ENCODE results near the gene FGF6.
A peak's percentile ranks its signal among the peaks of the same experiment; 100 is the strongest.

FGF6 gene

DNA sequence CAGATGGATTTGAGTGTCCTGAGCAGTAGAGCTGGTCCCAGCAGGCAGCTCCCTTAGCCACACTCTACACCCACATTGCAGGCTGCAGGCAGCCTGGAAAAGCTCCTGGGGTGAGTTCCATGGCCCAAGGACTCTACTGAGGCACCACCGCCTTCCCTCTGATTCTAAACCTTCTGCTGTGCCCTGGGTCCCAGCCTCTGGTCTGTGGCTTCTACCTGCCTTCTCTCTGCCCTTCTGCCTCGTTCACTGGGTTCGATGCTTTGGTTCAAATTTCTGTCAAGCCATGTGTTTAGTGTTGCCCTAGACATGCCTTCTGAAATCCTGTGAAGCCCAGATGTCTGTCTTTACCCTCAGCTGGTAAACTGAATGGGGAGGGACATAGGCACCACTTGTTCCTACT lies 1.5 kb upstream of the FGF6 start:
- DNase-seq (ENCODE audit: low spot score): no peak

DNA sequence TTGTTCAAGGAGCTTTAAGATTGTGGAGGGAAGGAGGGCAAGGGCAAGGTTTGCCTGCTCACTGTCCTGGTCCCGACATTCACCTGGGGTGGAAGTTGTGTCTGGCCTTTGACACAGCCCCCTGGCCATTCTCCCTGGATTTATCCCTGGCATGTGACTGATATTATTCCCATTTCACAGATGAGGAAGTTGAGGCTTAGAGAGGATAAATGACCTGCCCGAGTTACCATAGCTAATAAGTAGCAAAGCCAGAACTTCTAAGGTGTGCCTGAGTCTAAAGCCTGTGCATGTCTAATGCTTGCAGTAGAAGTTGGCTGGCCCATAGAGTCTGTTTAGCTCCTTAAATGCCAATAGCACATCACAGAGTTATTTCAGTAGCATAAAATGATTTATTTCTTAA lies 720 bp upstream of the FGF6 start:
- no peak for DNase-seq (ENCODE audit: low spot score)

DNA sequence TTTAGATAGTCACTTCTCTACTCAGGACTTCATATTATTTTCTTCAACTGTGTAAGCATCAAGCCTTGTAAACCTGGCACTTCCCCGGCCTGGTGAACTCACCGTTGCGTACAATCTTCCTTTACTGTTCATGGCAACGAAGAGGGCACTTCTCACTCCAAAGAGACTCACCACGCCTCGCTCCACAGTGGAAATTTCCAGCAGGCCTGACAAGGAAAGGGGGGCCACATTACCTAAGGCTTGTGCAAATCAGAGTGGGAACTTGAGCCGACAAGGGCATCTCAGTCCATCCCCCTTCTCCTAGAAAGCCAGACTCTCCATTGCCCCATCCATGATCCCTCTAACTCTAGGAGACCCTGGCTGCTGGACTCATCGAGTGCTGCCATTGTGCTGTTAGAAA lies 1.6 kb downstream of the FGF6 start:
- no peak for DNase-seq (ENCODE audit: low spot score)

DNA sequence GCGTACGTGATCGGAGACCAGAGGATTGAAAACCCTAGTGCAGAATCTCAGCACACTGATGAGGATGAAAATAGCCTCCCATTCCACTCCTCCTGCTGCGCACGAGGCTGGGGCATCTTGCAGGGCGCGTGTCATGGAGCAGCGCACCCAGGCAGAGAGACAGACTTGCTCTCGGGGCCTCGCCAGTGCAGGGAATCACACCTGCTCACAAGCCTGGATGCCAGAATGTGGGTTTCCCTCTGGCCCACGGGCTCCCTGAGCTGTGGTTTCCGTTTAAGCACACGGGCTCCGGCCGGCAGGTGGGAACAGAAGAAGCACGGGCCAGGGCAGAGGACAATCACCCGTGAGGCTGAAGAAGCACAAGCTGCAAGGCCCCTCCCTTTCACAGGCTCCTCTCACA lies 2.0 kb downstream of the FGF6 start:
- no peak for DNase-seq (ENCODE audit: low spot score)

DNA sequence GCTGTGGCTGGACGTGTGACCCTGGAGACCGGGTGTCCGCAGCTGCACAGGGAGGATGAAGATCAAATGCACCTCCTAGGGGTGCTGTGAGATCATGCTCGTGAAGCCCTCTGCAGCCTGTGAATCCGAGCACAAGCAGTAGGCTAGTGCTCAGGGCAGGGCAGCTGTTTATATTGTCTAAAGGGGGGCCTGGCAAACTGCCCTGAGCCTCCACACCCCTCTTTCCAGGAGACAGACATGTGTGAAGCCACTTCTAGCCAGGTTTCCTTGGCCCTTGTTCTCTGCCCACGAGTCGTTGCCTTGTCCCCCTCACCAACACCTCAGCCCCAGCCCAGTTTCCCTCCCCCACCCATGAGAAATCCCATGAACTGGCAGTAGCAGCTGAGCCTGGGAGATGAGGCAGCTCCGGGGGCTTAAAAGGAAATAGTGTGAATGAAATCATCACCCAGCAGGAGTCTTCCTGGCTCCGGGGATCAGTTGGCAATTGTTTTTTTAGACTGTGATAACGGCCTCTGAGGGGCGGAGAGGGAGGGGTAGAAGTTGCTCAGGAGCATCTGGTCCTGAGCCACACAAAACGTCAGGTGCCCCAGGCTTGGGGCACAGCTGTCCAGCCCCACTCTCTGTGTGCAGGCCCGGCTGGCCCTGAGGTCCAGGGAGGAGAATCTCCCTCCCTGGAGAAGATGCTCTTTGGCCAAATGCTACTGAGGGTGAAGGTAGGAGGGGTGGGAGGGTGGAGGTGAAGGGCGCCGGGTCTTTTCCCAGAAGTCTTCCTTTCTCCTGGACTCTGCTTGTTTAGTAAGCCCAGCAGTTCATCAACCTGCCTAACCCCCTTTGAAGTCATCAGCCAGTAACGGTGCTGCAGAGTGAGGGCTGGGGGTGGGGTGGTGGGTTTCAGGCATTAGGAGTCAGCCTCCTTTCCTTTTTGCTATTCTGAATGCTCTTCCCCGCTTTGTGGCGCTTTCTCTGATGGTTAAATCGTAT lies 4.0 kb downstream of the FGF6 start:
- no peak for DNase-seq (ENCODE audit: low spot score)

DNA sequence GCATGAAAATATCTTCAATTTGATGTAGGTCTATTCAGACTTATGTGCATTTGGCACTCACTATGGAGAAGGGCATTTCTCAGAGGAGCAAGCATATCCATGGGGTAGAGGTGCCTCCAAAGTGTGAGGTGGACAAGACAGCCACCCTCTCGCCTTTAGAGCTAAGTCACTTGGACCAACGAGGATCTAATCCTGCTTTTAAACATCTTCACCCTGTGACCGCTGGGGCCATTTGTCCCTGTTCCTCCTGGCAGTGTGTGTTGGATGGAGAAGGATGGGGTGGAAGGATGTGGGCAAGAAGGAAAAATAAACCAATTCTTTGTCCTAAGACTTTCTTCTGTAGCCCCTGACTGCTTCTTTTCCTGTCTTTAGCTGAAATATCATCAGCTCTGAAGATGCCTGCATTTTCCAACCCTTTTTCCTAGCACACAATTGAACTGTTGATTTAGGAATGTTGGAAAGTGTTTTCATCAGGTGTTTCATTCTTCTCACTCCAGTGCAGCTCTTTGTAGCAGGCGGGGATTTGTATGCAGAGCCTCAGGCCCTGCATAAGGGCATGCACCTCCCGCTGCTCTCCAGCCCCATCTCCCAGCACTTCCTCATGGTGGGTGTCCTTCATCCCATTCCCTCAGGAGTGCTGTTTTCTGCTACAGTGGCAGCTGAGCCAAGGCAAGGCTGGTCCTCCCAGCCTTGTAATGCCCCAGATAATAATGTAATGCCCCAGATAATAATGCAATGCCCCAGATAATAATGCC lies 5.3 kb downstream of the FGF6 start:
- DNase-seq (ENCODE audit: low spot score): no peak

DNA sequence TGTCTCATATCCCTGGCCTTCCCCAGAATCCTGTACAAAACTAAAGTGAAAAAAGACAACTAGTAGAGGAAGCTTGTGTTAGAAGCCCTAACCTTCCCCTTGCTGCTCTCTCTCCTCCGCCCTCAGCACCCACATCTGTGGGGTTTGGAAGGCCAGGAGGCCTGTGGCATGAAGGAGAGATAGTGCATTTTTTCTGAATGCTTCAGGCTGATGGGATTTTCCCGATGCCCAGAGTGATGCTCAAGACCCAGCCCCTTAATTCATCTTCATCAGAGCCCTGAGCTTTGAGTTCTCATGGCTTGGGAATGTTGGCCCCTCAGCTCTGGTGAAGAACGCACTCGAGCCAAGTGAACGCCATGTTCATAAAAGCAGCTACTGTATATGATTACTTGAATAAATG lies 5.9 kb downstream of the FGF6 start:
- DNase-seq (ENCODE audit: low spot score): no peak

DNA sequence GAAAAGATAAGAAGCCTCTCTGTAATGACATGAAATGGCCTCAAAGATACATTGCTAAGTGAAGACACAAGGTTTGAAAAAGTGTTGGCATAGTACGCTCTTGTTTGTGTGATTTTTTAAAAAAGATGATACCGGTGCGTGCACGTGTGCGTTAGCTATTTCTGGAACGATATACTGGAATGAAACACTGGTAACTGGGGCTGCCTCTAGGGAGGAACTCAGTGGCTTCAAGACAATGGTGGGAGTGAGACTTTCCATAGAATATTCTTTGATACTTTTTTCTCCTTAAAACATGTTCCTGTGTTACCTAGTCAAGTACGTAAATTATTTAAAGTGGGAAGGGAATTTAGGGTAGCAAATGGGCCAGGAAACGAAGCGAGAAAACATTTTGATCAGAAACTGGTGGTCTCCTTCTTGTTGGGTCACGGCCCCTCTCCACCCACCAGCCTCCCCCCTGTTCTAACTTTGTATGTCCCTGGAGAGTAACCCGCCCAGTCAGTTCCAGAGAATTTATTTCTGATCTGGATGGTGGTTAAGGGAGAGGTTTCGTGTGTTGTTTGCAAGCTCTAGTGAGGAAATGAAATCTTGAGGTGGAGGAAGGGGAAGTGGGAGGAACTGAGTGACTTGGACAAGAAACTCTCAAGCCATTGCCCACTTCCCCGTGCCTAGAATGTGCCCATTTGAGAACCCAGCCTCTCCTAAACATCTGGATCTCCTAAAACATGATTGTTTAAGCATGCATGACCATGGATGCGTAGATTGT lies 6.6 kb downstream of the FGF6 start:
- DNase-seq (ENCODE audit: low spot score): no peak

DNA sequence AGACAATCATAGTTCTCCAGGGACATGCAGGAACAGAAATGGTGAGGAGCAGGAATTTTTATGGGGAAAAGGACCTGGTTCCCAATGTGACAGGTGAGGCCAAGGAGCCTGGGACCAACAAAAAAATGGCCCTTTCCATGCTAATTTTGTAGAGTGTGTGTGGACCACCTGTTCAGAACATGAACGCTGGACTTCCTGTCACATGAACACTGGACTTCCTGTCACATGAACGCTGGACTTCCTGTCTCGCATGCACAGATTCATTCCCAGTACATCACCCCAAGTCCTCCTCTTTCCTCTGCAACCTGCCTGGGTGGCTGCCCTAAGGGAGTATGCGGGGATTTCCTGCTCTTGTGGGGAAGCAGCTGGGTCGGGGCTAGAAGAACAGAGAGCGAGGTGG lies 10.1 kb downstream of the FGF6 start:
- no peak for DNase-seq (ENCODE audit: low spot score)

DNA sequence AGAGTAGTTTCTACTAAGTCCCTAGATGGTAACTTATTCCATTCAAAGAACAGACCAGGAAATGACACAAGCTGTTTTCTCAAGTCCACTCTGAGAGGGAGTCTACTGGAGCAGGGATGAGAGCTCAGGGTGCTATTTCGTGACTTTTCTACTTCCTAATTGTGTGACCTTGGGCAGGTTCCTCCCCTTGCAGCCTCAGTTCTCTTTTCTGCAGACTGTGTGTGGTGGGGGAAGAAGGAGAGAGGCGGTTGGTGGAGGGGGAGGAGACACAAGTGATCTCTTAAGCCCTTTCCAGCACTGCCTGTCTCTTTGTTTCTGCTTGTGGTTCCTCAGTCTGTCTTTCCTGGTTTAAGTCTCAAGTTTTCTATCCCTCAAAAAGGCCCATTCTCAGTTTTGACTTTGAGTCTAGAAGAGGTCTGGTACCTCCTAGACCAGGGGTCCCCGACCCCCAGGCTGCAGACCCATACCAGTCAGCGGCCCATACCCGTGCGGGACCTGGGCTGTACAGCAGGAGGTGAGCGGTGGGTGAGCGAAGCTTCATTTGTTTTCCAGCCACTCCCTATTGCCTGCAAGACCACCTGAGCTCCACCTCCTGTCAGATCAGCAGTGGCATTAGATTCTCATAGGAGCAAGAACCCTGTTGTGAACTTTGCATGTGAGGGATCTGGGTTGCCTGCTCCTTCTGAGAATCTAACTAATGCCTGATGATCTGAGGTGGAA lies 10.7 kb downstream of the FGF6 start:
- DNase-seq (ENCODE audit: low spot score): no peak

DNA sequence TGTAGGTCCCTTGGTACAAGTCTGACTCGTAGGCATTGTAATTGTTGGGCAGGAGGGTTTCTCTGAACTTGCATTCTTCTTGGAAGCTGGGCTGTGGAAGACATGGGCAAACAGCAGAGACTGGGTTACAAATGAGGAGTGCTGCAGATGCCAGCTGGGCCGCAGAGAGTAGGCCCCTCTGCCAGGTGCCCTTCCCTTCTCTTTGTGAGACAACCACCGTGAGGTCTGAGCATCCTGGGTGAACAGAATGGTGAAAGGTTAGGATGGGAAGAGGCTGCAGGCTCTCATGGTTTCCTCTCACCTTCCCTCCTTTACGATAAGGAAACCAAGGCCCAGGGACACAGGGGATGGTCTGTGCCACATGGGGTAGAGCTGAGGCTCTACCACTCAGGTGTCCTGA lies 11.3 kb downstream of the FGF6 start:
- no peak for DNase-seq (ENCODE audit: low spot score)

DNA sequence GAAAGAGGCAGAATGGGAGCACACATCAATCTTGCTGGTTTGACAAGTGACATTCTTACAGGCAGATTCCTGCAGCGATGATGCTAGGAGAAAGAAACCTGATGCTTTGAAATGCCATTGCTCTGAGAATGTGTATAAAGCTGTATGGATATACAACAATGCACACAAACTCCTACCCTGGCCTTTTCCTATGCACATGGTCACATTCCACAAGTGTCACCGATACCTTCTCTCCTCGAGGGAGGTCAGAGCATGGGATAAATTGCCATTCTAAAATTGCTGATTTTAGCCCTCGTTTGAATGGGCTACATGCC lies 11.9 kb downstream of the FGF6 start:
- DNase-seq (ENCODE audit: low spot score): no peak

DNA sequence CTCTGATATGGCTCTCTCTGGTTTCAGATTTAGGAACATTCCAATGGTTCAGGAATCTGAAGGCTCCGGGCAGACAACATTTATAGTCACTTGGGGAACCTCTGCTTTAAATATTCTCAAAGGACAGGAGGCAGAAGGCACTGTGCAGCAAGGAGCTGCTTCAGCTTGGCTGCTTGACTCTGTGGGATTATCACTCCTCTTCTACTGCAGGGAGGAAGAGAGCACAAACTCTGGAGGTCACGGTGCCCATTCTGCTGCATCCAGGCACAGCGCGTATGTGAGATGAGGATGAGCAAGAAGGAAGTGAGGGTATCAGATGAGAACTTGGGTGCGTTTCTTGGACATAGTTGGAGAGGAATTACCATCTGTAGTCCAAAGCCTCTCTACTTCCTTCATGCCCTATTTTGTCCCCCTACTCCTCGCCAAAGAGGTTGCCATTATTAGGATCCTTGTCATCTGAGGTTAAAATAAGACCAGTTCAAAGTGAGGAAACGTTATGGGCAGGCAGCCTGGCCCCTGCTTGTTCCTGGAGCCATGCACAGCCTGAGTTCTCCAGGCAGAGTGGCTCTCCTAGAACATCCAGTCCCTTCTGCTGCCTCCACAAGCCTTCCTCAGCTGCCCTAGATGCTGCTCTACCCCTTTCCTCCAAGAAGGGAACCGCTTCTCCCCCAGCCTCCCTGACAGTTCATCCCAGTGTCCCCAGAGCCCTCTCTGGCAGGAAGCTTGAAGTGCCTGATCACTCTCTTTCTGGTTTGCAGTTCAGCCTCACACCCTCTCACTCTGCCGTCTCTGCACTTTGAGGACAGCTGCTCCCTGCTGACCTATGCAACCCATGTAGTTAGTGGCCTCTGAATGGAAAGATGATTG lies 12.5 kb downstream of the FGF6 start:
- DNase-seq (ENCODE audit: low spot score): no peak

DNA sequence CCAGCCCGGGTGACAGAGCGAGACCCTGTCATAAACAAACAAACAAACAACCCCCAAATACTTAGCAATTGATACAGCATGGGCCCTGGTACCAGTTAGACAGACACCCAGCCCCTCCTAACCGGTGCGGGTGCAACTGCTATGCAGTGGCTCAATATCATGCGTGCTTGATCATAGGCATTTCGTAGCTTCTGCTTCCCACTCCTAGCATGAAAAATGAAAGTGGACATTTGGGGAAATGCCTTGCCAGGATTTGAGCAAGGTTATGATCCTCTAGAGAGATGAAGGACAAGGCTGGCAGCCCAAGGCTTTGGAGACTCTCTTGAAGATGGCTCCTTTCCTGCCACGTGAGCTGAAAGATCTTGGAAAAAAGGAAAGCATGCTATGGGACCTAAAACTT lies 13.7 kb downstream of the FGF6 start:
- DNase-seq (ENCODE audit: low spot score): no peak

DNA sequence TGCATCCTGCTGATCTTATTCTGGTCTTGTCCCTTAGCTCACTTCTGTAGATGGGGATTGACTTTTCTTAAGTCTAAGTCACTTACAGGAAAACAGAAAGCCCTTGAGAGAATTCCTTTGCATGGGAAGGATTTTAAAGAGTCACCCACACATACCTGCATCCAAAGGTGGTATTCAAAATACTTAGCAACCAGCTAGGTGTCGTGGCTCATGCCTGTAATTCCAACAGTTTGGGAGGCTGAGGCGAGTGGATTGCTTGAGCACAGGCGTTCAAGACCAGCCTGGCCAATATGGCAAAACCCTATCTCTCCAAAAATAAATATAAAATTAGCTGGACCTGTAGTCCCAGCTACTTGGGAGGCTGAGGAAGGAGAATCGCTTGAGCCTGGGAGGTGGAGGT lies 14.2 kb downstream of the FGF6 start:
- no peak for DNase-seq (ENCODE audit: low spot score)

DNA sequence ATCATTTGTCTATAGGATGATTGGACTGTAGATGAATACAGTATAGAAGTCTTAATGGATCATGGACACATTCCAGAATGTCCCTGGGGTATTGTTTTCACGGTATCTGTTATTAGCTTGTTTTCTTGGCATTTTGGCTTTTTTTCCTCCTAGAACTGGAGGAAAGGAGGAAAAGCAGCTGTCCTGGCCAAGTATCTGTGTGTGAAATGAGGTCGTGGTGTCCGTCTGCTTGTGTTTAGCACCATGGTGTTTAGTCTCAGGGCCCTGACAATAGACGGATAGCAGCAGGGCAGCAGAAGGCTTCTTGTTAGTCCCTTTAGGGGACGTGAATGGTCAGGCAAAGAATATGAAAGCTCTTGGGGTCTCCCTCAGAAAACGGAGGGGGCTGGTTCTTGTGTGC lies 21.2 kb downstream of the FGF6 start:
- DNase-seq (ENCODE audit: low spot score): no peak

DNA sequence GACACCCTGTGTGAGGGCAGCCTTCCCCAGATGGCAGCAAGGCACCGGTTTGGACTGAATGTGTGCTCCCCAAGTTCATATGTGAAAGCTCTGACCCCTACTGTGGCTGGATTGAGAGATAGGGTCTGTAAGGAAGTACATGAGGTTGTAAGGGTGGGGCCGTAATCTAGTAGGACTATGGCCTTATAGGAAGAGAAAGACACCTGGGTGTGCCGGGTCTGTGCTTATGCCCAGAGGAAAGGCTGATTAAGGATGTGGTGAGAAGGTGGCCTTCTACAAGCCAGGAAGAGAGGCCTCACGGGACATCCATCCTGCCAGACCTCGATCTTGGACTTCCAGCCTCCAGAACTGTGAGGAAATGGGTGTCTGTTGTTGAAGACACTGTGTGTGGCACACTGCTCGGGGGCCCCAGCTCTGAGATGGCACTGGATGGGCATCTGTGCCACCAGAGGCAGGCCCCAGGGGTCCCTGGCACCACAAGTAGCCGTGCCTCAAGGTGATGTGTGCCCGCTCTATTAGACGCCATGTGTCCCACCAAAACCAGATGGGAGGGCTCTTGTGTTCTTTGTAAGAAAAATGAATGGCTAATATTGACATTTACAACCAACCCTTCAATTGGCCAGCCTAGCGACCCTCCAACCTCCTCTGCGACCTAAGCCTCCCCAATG lies 22.0 kb downstream of the FGF6 start:
- DNase-seq (ENCODE audit: low spot score): no peak

DNA sequence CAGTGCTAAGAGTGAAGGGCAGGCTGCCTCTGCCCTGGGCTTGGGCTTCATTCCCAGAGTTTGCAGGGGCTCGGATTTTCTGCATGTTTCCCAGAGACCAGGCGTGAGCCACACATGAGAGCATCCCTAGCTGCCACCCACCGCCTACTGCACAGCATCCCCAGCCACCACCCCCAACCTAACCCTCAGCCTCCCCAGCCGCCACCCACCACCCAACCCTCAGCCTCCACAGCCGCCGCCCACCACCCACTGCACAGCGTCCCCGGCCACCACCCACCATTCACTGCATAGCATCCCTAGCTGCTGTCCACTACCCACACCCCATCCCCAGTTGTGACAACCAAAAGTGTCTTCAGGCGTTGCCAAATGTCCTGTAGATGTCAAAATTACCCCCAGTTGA lies 22.6 kb downstream of the FGF6 start:
- DNase-seq (ENCODE audit: low spot score): no peak

DNA sequence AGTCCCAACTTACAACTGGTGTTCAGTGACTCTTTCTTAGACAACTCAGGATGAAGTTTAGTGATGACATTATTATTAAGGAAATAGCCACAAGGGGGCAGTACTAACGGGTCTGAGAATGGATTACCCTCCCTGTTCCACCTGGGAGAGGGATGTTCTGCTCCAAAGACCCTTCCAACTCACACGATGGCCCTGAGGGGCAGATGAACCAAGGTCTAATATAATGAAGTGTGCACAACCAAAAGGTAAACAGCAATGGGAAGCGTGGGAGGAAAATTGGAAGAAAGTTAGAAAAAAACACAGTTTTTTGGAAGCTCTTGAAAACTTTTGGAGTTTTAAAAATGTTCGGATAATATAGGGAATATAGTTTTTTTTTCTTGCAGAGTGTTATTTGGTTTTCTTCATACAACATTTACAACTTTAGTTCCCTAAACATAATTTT lies 24.0 kb downstream of the FGF6 start:
- peak; percentile 37 for DNase-seq (ENCODE audit: low spot score)

DNA sequence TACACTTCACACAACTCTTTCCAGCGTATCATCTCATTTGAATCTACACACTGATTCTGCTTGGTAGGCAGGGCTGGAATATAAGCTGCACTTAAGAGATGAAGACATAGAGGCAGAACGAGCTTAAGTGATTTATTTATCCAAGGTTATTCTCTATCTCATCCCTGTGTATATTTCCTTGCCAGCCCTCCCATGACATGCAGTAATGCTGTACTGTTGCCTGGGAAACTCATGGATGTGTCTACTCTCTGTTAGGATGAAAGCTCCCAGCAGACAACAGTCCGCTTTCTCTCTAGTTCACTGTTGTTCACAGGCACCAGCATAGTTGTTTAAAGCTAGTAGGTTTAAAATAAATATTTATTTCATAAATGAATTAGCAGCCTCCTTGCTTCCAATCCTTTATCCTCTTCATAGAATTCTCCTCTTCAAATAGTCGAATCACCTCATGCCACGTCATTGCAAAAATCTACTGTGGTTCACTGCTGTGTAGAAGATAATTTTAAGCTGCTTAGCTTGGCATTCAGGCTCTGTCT lies 25.4 kb downstream of the FGF6 start:
- DNase-seq (ENCODE audit: low spot score): no peak

Data from hematopoietic multipotent progenitor cell treated with erythropoietin and hydrocortisone succinate and interleukin-3 and kit ligand, for 17 days (in vitro differentiated cells).